Bronchus fibroblast of lung (primary cell): ENCODE results near the gene LDHAL6A. TPM values are rescaled to one million over a fixed set of nuclear protein-coding genes. Genes with fewer than 3 reads are reported as not detected.

Source experiments
- total RNA-seq: library from RNA; depleted of rRNA; stranded (reverse); fragments of >200 nt; gene quantifications from 2 replicates; pipeline ENCODE4 v1.2.3, GENCODE V29; 2015

Gene LDHAL6A
- 0.17 TPM in 1 of 2 replicates, not detected in the other for total RNA-seq

GRCh38 chr11:18455686-18456372, at the start of gene LDHAL6A:
Gene LDHAL6A, plus strand, starts transcription at chr11:18455856. Its CDS starts 825 bp downstream, at chr11:18456681.

GRCh38 chr11:18526521-18527296, 71.1 kb downstream of the LDHAL6A start, which contains the start of gene TSG101:
Gene TSG101, minus strand, starts transcription at chr11:18526942. Its CDS starts 126 bp downstream, at chr11:18526816.

Other genes starting within 250 kb of the LDHAL6A start
- gene SAA4, start 219.1 kb upstream of the LDHAL6A start, total RNA-seq, result not detected in 2 replicates
- not detected in 2 replicates for gene SAA2, start 207.2 kb upstream of the LDHAL6A start, total RNA-seq
- gene SAA1, start 189.6 kb upstream of the LDHAL6A start, total RNA-seq, result 0.74 TPM in 1 of 2 replicates, not detected in the other
- 12.3 and 13.1 TPM in 2 replicates for gene HPS5, start 133.7 kb upstream of the LDHAL6A start, total RNA-seq
- gene GTF2H1, start 133.3 kb upstream of the LDHAL6A start, total RNA-seq, result 28.8 and 34.3 TPM in 2 replicates
- 639 and 689 TPM in 2 replicates for gene LDHA, start 61.3 kb upstream of the LDHAL6A start, total RNA-seq
- gene LDHC, start 43.5 kb upstream of the LDHAL6A start, total RNA-seq, result 0.30 and 0.34 TPM in 2 replicates
- 78.2 and 92.1 TPM in 2 replicates for gene TSG101, start 71.1 kb downstream of the LDHAL6A start, total RNA-seq
- gene UEVLD, start 132.9 kb downstream of the LDHAL6A start, total RNA-seq, result 19.5 and 22.2 TPM in 2 replicates
- 0.34 TPM in 1 of 2 replicates, not detected in the other for gene MISFA, start 143.9 kb downstream of the LDHAL6A start, total RNA-seq
- 10.0 and 11.1 TPM in 2 replicates for gene SPTY2D1, start 178.5 kb downstream of the LDHAL6A start, total RNA-seq
- gene TMEM86A, start 242.9 kb downstream of the LDHAL6A start, total RNA-seq, result 0.45 and 0.50 TPM in 2 replicates